NT2/D1 (cell line): Measurements from ENCODE around the gene ZSCAN10.

Source experiments
- DNase-seq: peaks from one replicate; pipeline ENCODE4 v3.0.0-alpha.2; 2011; ENCODE audit warnings: low read depth, low spot score
- H3K27me3 ChIP-seq: 2 replicates; pipeline ENCODE4 v1.6.0; 2011; ENCODE audit warnings: mild to moderate bottlenecking; ENCODE audit not compliant: insufficient read length, insufficient read depth
- H3K36me3 ChIP-seq: 2 replicates; pipeline ENCODE4 v1.6.1; 2011; ENCODE audit warnings: mild to moderate bottlenecking, low read length, mixed read lengths; ENCODE audit not compliant: insufficient read depth, insufficient read length
- H3K4me1 ChIP-seq: 2 replicates; pipeline ENCODE4 v1.5.1; 2011; ENCODE audit not compliant: insufficient read depth, insufficient read length
- H3K4me3 ChIP-seq: 2 replicates; pipeline ENCODE4 v1.5.1; 2011; ENCODE audit warnings: low read depth; ENCODE audit not compliant: insufficient read length
- H3K9ac ChIP-seq: 2 replicates; pipeline ENCODE4 v1.6.0; 2011; ENCODE audit warnings: low read depth; ENCODE audit not compliant: insufficient read length
- H3K9me3 ChIP-seq: 2 replicates; pipeline ENCODE4 v1.5.1; 2011; ENCODE audit warnings: mild to moderate bottlenecking, low read length; ENCODE audit not compliant: insufficient read depth
- SUZ12 ChIP-seq: IDR thresholded peaks from 2 replicates; pipeline ENCODE4 v1.6.1; 2011; ENCODE audit not compliant: insufficient read length, insufficient read depth; ENCODE audit errors: extremely low read depth
- YY1 ChIP-seq: IDR thresholded peaks from 2 replicates; pipeline ENCODE4 v1.6.1; 2011; ENCODE audit not compliant: insufficient read length, insufficient read depth
- ZNF274 ChIP-seq: IDR thresholded peaks from 2 replicates; pipeline ENCODE4 v1.6.1; 2011; ENCODE audit warnings: mild to moderate bottlenecking, low read depth, low read length

Gene ZSCAN10

GRCh38 chr16:3113765-3114479 lies 14.8 kb upstream of the ZSCAN10 start:
- Histone ChIP-seq H3K4me1 (peaks cover 13% of the 10 kb centered on the region), H3K36me3 (peaks cover 49% of the 10 kb centered on the region), H3K4me3 (peak overlapping the region; percentile 81), H3K27me3 (no peaks in the 10 kb centered on the region), H3K9me3 (no peaks in the 10 kb centered on the region), H3K9ac (no peak overlapping the region)
- no peak for TF ChIP-seq SUZ12
- no peak for TF ChIP-seq ZNF274
- TF ChIP-seq YY1: no peak
- DNase-seq: no peak

DNA sequence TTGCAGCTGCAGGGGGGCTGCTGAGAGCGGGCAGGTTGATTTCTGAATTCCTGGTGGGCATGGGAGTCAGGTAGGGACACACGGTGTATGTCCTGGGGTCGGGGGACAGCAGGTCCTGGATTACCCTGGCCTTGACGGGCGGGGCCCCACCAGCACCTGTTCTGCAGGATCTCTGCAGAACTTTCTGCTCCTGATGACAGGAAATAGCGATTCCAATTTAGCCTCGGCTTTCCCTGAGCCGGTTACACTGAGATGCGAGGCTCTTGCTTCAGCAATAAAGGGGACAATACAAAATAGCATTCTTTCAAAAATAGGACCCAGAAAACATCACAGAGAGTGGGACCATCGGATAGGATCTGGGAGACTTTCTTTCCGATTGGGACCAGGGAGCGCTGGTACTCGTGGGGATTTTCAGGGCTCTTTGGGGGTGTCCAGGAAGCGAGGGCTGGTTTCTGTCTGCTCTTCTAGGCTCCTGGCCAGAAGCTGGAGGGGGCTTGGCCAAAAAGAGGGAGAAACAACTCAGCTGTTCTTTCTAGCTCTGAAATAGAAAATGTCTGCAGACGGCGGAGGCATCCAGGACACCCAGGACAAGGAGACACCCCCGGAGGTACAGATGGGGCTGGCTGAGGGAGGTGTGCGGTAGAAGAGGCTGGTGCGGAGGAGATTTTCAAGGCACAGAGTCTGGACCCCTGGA lies 13.9 kb upstream of the ZSCAN10 start:
- TF ChIP-seq YY1 (no peak), SUZ12 (no peak), ZNF274 (no peak)
- Histone ChIP-seq H3K36me3 (peaks cover 40% of the 10 kb centered on the region), H3K4me1 (peaks cover 13% of the 10 kb centered on the region), H3K4me3 (peak overlapping the region; percentile 81), H3K9ac (peak overlapping the region; percentile 88), H3K27me3 (no peaks in the 10 kb centered on the region), H3K9me3 (no peaks in the 10 kb centered on the region)
- DNase-seq: no peak

GRCh38 chr16:3112058-3112880 lies 13.2 kb upstream of the ZSCAN10 start, which contains the start of gene ZNF205:
Gene ZNF205, plus strand, starts transcription at chr16:3112586. Its CDS starts 845 bp downstream, at chr16:3113431.
- H3K4me3 ChIP-seq: peak within 1 kb of the TSS; percentile 81
- peaks cover 3% of the 10 kb centered on the region for H3K27me3 ChIP-seq
- peaks cover 13% of the 10 kb centered on the region for H3K4me1 ChIP-seq

DNA sequence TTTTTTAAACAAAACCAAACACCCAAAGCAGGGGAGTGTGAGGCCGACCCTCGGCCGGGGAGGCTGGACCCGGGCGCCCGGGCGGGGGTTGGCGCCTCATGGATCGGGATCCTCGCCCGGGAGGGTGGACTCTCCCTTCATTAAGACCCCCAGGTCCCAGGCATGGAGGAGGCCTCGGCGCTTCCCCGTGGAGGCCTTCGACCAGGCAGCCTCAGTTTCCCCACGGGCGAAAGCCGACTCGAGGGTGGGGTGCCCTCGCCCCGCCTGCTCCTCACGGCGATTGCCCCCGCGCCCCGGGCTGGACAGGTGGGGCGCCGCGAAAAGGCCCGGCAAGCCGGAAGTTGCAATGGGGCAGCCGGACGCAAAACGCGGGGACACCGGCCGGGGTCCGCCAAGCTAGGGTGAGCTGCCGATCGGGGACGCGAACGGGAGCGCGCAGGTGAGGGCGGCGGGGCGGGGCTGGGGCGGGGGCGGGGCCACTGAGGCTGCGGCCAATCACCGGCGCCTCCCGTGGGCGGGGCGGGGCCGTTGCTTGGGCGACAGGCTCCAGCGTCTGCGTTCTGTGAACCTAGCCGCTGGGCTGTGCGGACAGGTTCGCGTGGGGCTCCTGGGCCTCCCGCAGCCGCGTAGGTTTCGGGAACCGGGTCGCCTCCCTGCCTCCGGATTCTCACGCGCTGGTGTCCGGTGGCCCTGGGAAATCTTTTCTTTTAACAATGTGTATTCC lies 7.3 kb upstream of the ZSCAN10 start:
- no peaks in the 10 kb centered on the region for H3K36me3 ChIP-seq
- peak overlapping the region; percentile 68 for H3K4me3 ChIP-seq
- H3K9ac ChIP-seq: peak overlapping the region; percentile 96
- no peak for TF ChIP-seq SUZ12
- no peak for TF ChIP-seq ZNF274
- no peak for TF ChIP-seq YY1
- peak; percentile 86 for DNase-seq
- H3K9me3 ChIP-seq: no peaks in the 10 kb centered on the region
- H3K27me3 ChIP-seq: peaks cover 7% of the 10 kb centered on the region
- peaks cover 3% of the 10 kb centered on the region for H3K4me1 ChIP-seq

More at GRCh38 chr16:3112058-3112880, 13.2 kb upstream of the ZSCAN10 start, which contains the start of gene ZNF205:
- Histone ChIP-seq H3K36me3 (peaks cover 34% of the 10 kb centered on the region), H3K9ac (peak within 1 kb of the TSS; percentile 88), H3K9me3 (no peaks in the 10 kb centered on the region)
- TF ChIP-seq SUZ12 (no peak), ZNF274 (no peak), YY1 (no peak)
- no peak for DNase-seq

- H3K9ac ChIP-seq: peak overlapping the region; percentile 29
- H3K4me3 ChIP-seq: peak overlapping the region; percentile 3
- no peaks in the 10 kb centered on the region for H3K9me3 ChIP-seq
- peak; percentile 77 for DNase-seq
- H3K36me3 ChIP-seq: no peaks in the 10 kb centered on the region
- peaks cover 14% of the 10 kb centered on the region for H3K4me1 ChIP-seq
- peaks cover under 1% of the 10 kb centered on the region for H3K27me3 ChIP-seq
- TF ChIP-seq SUZ12: no peak
- TF ChIP-seq ZNF274: no peak
Measured at GRCh38 chr16:3101841-3102470, 2.9 kb upstream of the ZSCAN10 start.
